MM.1S (cell line): ENCODE measurements around the gene DPP8.

Experiments used
- DNase-seq: peaks from one replicate; pipeline ENCODE4 v3.0.0-alpha.2; 2015
- H2AFZ ChIP-seq: fragments of 300-600 bp; sonication (generic); 2 replicates; pipeline ENCODE4 v1.6.0; 2016; ENCODE audit warnings: antibody characterized with exemption, low read length
- H3F3A ChIP-seq: fragments of 300-600 bp; sonication (generic); 2 replicates; pipeline ENCODE4 v1.6.1; 2016; ENCODE audit warnings: mild to moderate bottlenecking, antibody characterized with exemption, low read length, moderate library complexity, mixed read lengths; ENCODE audit not compliant: insufficient read depth
- H3K27ac ChIP-seq: fragments of 300-600 bp; sonication (generic); 2 replicates; pipeline ENCODE4 v1.5.1; 2016; ENCODE audit warnings: mild to moderate bottlenecking, low read length
- H3K27me3 ChIP-seq: fragments of 300-600 bp; sonication (generic); replicated peaks from 2 replicates; pipeline ENCODE4 v1.6.0; 2016; ENCODE audit warnings: low read length; ENCODE audit not compliant: insufficient read depth
- H3K36me3 ChIP-seq: fragments of 300-600 bp; sonication (generic); replicated peaks from 2 replicates; pipeline ENCODE4 v1.6.1; 2016; ENCODE audit warnings: mild to moderate bottlenecking, low read length, mixed read lengths; ENCODE audit not compliant: insufficient read depth
- H3K4me1 ChIP-seq: fragments of 300-600 bp; sonication (generic); 2 replicates; pipeline ENCODE4 v1.6.1; 2016; ENCODE audit warnings: low read length, mixed read lengths
- H3K4me2 ChIP-seq: fragments of 300-600 bp; sonication (generic); 2 replicates; pipeline ENCODE4 v1.6.0; 2016; ENCODE audit warnings: low read depth, low read length
- H3K4me3 ChIP-seq: fragments of 300-600 bp; sonication (generic); 2 replicates; pipeline ENCODE4 v1.5.1; 2016; ENCODE audit warnings: low read length, mixed read lengths
- H3K79me2 ChIP-seq: fragments of 300-600 bp; sonication (generic); 2 replicates; pipeline ENCODE4 v1.6.1; 2016; ENCODE audit warnings: mixed run types, low read length, mixed read lengths
- H3K9ac ChIP-seq: fragments of 300-600 bp; sonication (generic); 2 replicates; pipeline ENCODE4 v1.6.1; 2016; ENCODE audit warnings: low read length, mixed read lengths
- H3K9me2 ChIP-seq: fragments of 300-600 bp; sonication (generic); replicated peaks from 2 replicates; pipeline ENCODE4 v1.6.1; 2016; ENCODE audit warnings: mild to moderate bottlenecking, low read length, mixed read lengths; ENCODE audit not compliant: insufficient read depth
- H3K9me3 ChIP-seq: fragments of 300-600 bp; sonication (generic); replicated peaks from 2 replicates; pipeline ENCODE4 v1.6.1; 2016; ENCODE audit warnings: mild to moderate bottlenecking, low read length, mixed read lengths; ENCODE audit not compliant: insufficient read depth
- H4K20me1 ChIP-seq: fragments of 300-600 bp; sonication (generic); 2 replicates; pipeline ENCODE4 v1.6.1; 2016; ENCODE audit warnings: mild to moderate bottlenecking, low read length, moderate library complexity, mixed read lengths; ENCODE audit not compliant: insufficient read depth
- CTCF ChIP-seq: fragments of 300-600 bp; sonication (generic); IDR thresholded peaks from 2 replicates; pipeline ENCODE4 v1.5.1; 2016; ENCODE audit warnings: antibody characterized with exemption, low read length, mixed read lengths
- EZH2 ChIP-seq: fragments of 300-600 bp; sonication (generic); optimal IDR thresholded peaks from 2 replicates; pipeline ENCODE3; 2017; ENCODE audit warnings: low read depth, mild to moderate bottlenecking, antibody characterized with exemption, low read length, mixed read lengths
- EZH2phosphoT487 ChIP-seq: fragments of 300-600 bp; sonication (generic); IDR thresholded peaks from 2 replicates; pipeline ENCODE4 v1.6.1; 2018; ENCODE audit warnings: antibody characterized with exemption, low read length

The DPP8 gene

GRCh38 chr15:65404186-65404872, 113.2 kb downstream of the DPP8 start:
- Histone ChIP-seq H2AFZ (no peak overlapping the region), H3F3A (no peaks in the 10 kb centered on the region), H3K27ac (no peak overlapping the region), H3K9me3 (no peaks in the 10 kb centered on the region), H3K9me2 (no peaks in the 10 kb centered on the region), H3K36me3 (no peaks in the 10 kb centered on the region), H3K4me3 (no peak overlapping the region), H3K79me2 (no peaks in the 10 kb centered on the region), H3K9ac (no peak overlapping the region), H3K4me1 (peaks cover 4% of the 10 kb centered on the region), H3K27me3 (0 out of 2 replicates have a peak, but pooled peaks cover 7% of the 10 kb centered on the region), H4K20me1 (no peaks in the 10 kb centered on the region), H3K4me2 (no peak overlapping the region)
- TF ChIP-seq EZH2, result no peak
- no peak for TF ChIP-seq EZH2phosphoT487
- no peak for TF ChIP-seq CTCF
- no peak for DNase-seq

- Histone ChIP-seq H2AFZ (no peak overlapping the region), H3K4me3 (no peak overlapping the region), H4K20me1 (no peaks in the 10 kb centered on the region), H3K9ac (no peak overlapping the region), H3K27me3 (peaks cover 7% of the 10 kb centered on the region; the same call in 1 of the 2 replicates), H3K27ac (no peak overlapping the region), H3K79me2 (no peaks in the 10 kb centered on the region), H3K9me2 (no peaks in the 10 kb centered on the region), H3K4me1 (no peaks in the 10 kb centered on the region), H3K36me3 (no peaks in the 10 kb centered on the region), H3K9me3 (no peaks in the 10 kb centered on the region), H3K4me2 (no peak overlapping the region), H3F3A (no peaks in the 10 kb centered on the region)
- DNase-seq, result no peak
- TF ChIP-seq EZH2 (no peak), CTCF (no peak), EZH2phosphoT487 (no peak)
Observed at GRCh38 chr15:65402961-65403360, 114.5 kb downstream of the DPP8 start.

GRCh38 chr15:65401611-65402240, 115.8 kb downstream of the DPP8 start:
- TF ChIP-seq EZH2phosphoT487 (no peak), CTCF (no peak), EZH2 (no peak)
- H3K4me3 ChIP-seq, result no peak overlapping the region
- H3K9me3 ChIP-seq, result no peaks in the 10 kb centered on the region
- no peaks in the 10 kb centered on the region for H3K79me2 ChIP-seq
- H3K27me3 ChIP-seq, result peaks cover 19% of the 10 kb centered on the region
- no peak for DNase-seq
- H3K9me2 ChIP-seq, result no peaks in the 10 kb centered on the region
- no peak overlapping the region for H3K4me2 ChIP-seq
- no peak overlapping the region for H2AFZ ChIP-seq
- no peaks in the 10 kb centered on the region for H4K20me1 ChIP-seq
- no peak overlapping the region for H3K9ac ChIP-seq
- H3F3A ChIP-seq, result no peaks in the 10 kb centered on the region
- no peaks in the 10 kb centered on the region for H3K36me3 ChIP-seq
- H3K27ac ChIP-seq, result no peak overlapping the region
- no peaks in the 10 kb centered on the region for H3K4me1 ChIP-seq
